Glutamatergic neuron (in vitro differentiated cells): Measurements from ENCODE around the gene SYNGR3. TPM values are rescaled to one million over a fixed set of nuclear protein-coding genes. Genes with fewer than 3 reads are reported as not detected.

Experiments used
- DNase-seq: peaks from one replicate; pipeline ENCODE4 v3.0.0; 2022
- H3K27ac Mint-ChIP-seq: one replicate; pipeline ENCODE4 v1.8.0; 2020; ENCODE audit warnings: mild to moderate bottlenecking, mixed read lengths, inconsistent platforms; ENCODE audit not compliant: unreplicated experiment
- H3K27me3 Mint-ChIP-seq: one replicate; pipeline ENCODE4 v1.8.0; 2020; ENCODE audit warnings: mild to moderate bottlenecking, moderate library complexity, mixed read lengths, inconsistent platforms; ENCODE audit not compliant: unreplicated experiment
- H3K36me3 Mint-ChIP-seq: one replicate; pipeline ENCODE4 v1.8.0; 2020; ENCODE audit warnings: mild to moderate bottlenecking, mixed read lengths, inconsistent platforms; ENCODE audit not compliant: unreplicated experiment
- H3K4me1 Mint-ChIP-seq: one replicate; pipeline ENCODE4 v1.8.0; 2020; ENCODE audit warnings: mild to moderate bottlenecking, low read depth, mixed read lengths, inconsistent platforms; ENCODE audit not compliant: unreplicated experiment
- H3K4me3 Mint-ChIP-seq: one replicate; pipeline ENCODE4 v1.8.0; 2020; ENCODE audit warnings: mild to moderate bottlenecking, mixed read lengths, inconsistent platforms; ENCODE audit not compliant: unreplicated experiment
- H3K9me3 Mint-ChIP-seq: one replicate; pipeline ENCODE4 v1.8.0; 2020; ENCODE audit warnings: mild to moderate bottlenecking, moderate library complexity, mixed read lengths, inconsistent platforms; ENCODE audit not compliant: unreplicated experiment
- CTCF ChIP-seq: fragments of 200-600 bp; sonication (generic); IDR thresholded peaks from one replicate; pipeline ENCODE4 v1.5.0; 2021; ENCODE audit not compliant: partially characterized antibody, unreplicated experiment
- total RNA-seq: library from RNA; stranded (reverse); fragmentation: NEBNext Ultra II Directional; extraction: Animal tissue kit (Norgen Biotek cat#: 25700); gene quantifications from one replicate; pipeline ENCODE4 v1.2.1, GENCODE V29; 2021; ENCODE audit not compliant: unreplicated experiment

The SYNGR3 gene
- total RNA-seq, 1 donor from 2014 or later, result 45.7 TPM

DNA sequence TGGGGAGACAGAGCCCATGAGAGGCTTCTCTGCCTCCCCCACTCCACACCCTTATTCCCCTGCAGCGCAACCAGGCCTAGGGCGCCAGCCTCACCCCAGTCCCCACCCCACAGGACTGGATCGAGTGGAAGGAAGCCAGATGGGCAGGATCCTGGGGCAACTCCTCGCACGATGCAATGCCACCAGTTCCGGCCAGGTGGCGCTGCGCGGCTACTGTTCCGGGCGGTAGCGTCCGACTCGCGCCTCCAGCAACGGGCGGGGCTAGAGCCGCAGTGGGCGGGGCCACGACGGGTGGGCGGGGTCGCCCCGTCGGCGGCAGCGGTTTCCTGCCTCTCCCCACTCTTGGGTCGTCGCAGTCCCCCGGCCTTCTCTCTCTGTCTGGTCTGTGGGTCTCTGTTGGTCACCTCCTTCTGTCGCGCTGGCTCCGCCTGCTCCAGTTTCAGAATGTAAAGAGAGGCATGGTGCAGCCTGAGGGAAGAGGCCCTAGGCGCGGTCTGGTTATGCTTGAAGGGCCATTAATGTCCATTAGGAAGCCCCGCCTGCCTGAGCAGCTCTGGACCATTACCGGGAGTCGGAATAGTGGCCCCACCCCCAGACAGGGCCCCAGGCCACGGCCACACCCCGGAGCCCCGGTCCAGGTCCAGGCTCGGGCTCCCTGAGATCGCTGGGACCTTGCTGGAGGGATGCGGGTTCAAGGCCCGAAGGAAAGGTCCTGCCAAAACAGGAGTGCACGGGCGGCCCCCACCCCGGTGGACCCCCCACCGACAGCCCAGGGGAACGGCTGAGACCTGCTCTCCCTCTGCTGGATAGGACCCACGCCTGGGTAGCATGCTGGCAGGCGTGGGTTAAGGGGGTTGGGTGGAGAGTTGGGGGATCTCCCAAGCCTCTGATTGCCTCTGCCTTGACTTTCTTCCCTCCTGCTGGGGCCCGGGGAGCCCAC is 33.6 kb downstream of the SYNGR3 start:
- H3K36me3 Mint-ChIP-seq, result no peaks in the 10 kb centered on the region
- peaks cover 7% of the 10 kb centered on the region for H3K4me1 Mint-ChIP-seq
- peak overlapping the region; percentile 83 for H3K4me3 Mint-ChIP-seq
- H3K27ac Mint-ChIP-seq, result peak overlapping the region; percentile 77
- TF ChIP-seq CTCF, result peak; percentile 98
- peak; percentile 98 for DNase-seq
- peaks cover 10% of the 10 kb centered on the region for H3K9me3 Mint-ChIP-seq
- H3K27me3 Mint-ChIP-seq, result peaks cover 20% of the 10 kb centered on the region

- peaks cover 18% of the 10 kb centered on the region for H3K27me3 Mint-ChIP-seq
- TF ChIP-seq CTCF, result no peak
- H3K36me3 Mint-ChIP-seq, result no peaks in the 10 kb centered on the region
- peak overlapping the region; percentile 88 for H3K4me3 Mint-ChIP-seq
- peaks cover 6% of the 10 kb centered on the region for H3K4me1 Mint-ChIP-seq
- peaks cover 10% of the 10 kb centered on the region for H3K9me3 Mint-ChIP-seq
- DNase-seq, result no peak
- H3K27ac Mint-ChIP-seq, result peak overlapping the region; percentile 86
Observed at GRCh38 chr16:2024032-2024420, 34.3 kb downstream of the SYNGR3 start.

DNA sequence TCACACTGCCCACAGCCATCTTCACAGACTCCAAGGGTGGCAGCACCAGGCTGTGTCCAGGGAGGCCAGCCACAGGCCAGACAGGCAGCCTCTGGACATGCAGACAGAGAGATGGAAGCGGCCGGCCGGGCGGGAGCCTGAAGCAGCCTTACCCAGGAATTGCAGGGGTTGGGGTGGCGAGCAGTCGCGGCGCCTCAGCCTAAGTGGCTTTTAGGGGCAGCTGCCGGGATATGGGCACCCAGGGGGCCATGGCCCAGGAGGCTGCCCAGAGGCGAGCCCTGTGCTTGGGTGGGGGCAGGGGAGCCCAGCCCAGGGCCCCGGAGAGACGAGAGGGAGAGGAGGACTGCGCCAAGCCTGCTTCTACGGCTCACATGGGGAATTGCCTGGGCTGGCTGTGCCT is 35.5 kb downstream of the SYNGR3 start:
- no peaks in the 10 kb centered on the region for H3K36me3 Mint-ChIP-seq
- peak overlapping the region; percentile 52 for H3K4me3 Mint-ChIP-seq
- peaks cover 6% of the 10 kb centered on the region for H3K4me1 Mint-ChIP-seq
- H3K9me3 Mint-ChIP-seq, result peaks cover 11% of the 10 kb centered on the region
- peaks cover 15% of the 10 kb centered on the region for H3K27me3 Mint-ChIP-seq
- no peak for DNase-seq
- no peak for TF ChIP-seq CTCF
- no peak overlapping the region for H3K27ac Mint-ChIP-seq

DNA sequence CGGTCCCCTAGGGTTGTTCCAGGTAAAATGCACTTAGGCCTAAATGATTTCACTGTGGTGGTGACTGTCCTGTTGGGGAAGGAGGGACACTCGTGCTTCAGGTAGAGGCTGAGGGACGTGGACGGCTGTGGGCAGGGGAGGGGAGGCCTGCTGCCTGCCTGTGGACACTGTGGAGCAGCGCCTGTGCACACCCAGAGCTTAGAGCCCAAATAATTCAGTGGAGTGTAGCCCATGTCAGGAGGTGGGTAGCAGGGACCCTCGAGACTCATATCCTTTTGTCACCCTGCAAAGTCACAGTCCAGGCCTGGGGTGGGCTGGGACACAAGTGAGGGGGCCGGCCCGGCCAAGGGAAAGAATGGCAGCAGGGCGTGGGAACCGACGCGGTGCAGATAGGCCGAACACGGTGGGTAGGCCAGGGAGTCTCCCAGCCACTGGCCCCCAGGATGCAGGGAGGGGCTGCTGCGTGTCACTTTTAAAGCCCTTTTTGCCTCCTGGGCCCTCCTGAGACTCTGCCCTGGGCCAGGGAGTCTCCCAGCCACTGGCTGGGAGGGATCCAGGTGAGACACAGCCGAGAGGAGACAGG is 36.2 kb downstream of the SYNGR3 start:
- Mint-ChIP-seq H3K4me3 (peak overlapping the region; percentile 52), H3K9me3 (peaks cover 11% of the 10 kb centered on the region), H3K36me3 (no peaks in the 10 kb centered on the region), H3K4me1 (peaks cover 6% of the 10 kb centered on the region), H3K27me3 (peaks cover 11% of the 10 kb centered on the region), H3K27ac (no peak overlapping the region)
- no peak for TF ChIP-seq CTCF
- DNase-seq, result no peak

- H3K9me3 Mint-ChIP-seq, result peaks cover 10% of the 10 kb centered on the region
- no peak for TF ChIP-seq CTCF
- H3K4me3 Mint-ChIP-seq, result peak within 1 kb of the TSS; percentile 86
- no peak for DNase-seq
- peak within 1 kb of the TSS; percentile 52 for H3K27ac Mint-ChIP-seq
- peaks cover 12% of the 10 kb centered on the region for H3K27me3 Mint-ChIP-seq
- H3K4me1 Mint-ChIP-seq, result peaks cover 6% of the 10 kb centered on the region
- no peaks in the 10 kb centered on the region for H3K36me3 Mint-ChIP-seq
Observed at GRCh38 chr16:2026461-2027023, 36.8 kb downstream of the SYNGR3 start, which contains the start of gene NHERF2. TSS of gene NHERF2 (plus strand) at chr16:2026902. CDS start at chr16:2027006, 104 bp downstream.
